Left lung (tissue), 10 donors: ENCODE measurements around the gene ZIC4. TPM values are rescaled to one million over a fixed set of nuclear protein-coding genes. Genes with fewer than 3 reads are reported as not detected.

Experiments used
- ATAC-seq: fragments of 200-7000 bp; cut with Tn5 transposase; one replicate; pipeline ENCODE4 v1.9.1; 2020; ENCODE audit warnings: moderate library complexity
- DNase-seq, 4 donors: peaks; one replicate each; pipeline ENCODE4 v3.0.0-alpha.2; 2013 to 2020
- H3K27ac ChIP-seq, 2 donors: fragments of 200-600 bp; sonication (generic) in 1 of 2; one replicate each; pipeline versions ENCODE4 v1.5.0 to v1.8.0; 2020 to 2021
- H3K27me3 ChIP-seq, 2 donors: fragments of 200-600 bp; sonication (generic) in 1 of 2; one replicate each; pipeline versions ENCODE4 v1.5.0 to v1.8.0; 2020 to 2021
- H3K36me3 ChIP-seq, 2 donors: fragments of 200-600 bp; sonication (generic) in 1 of 2; one replicate each; pipeline versions ENCODE4 v1.5.0 to v1.8.0; 2020 to 2021
- H3K4me1 ChIP-seq, 2 donors: fragments of 200-600 bp; one replicate each; pipeline ENCODE4 v1.8.0; 2021
- H3K4me3 ChIP-seq, 2 donors: fragments of 200-600 bp; sonication (generic) in 1 of 2; one replicate each; pipeline versions ENCODE4 v1.5.0 to v1.8.0; 2020 to 2021; ENCODE audit warnings: mild to moderate bottlenecking in 1 of 2
- H3K9me3 ChIP-seq, 2 donors: fragments of 200-600 bp; sonication (generic) in 1 of 2; one replicate each; pipeline versions ENCODE4 v1.5.0 to v1.8.0; 2020 to 2021
- CTCF ChIP-seq, 2 donors: fragments of 200-600 bp; sonication (generic) in 1 of 2; IDR thresholded peaks; one replicate each; pipeline versions ENCODE4 v1.5.0 to v1.8.0; 2021; ENCODE audit warnings: antibody characterized with exemption in 2 of 2
- intact Hi-C, 2 donors: fragments of 100-400 bp; cut with DNase I; formaldehyde crosslinking; loops; one replicate each; pipeline versions ENCODE4 v1.11.2 to v1.14.2; 2022
- polyA plus RNA-seq, 6 donors: library from polyadenylated mRNA; unstranded; fragments of 120-200 nt; gene quantifications; one replicate each; pipeline ENCODE4 v1.2.1, GENCODE V29; 2013; ENCODE audit not compliant: insufficient read length in 6 of 6
- total RNA-seq, 2 donors: library from RNA; stranded (reverse); fragmentation: NEBNext Ultra II Directional; extraction: Animal tissue kit (Norgen Biotek cat#: 25700); gene quantifications; one replicate each; pipeline ENCODE4 v1.2.1, GENCODE V29; 2021
- donor health status: DM: no; HTN: yes; CAD: no.
- donor health status: DM: no; HTN: no; CAD: no.

Gene ZIC4
- total and polyA plus RNA-seq, 8 donors = not detected

- no peak for ATAC-seq
- no peak for DNase-seq
- no peak for TF ChIP-seq CTCF (IDR thresholded peaks at IDR 0.05)
- Histone ChIP-seq H3K36me3 (no peaks in the 10 kb centered on the region), H3K9me3 (no peaks in the 10 kb centered on the region), H3K4me3 (no peak overlapping the region), H3K4me1 (peaks cover 0 to 3% of the 10 kb centered on the region in 2 donors), H3K27ac (no peak overlapping the region), H3K27me3 (peaks cover 91 to 100% of the 10 kb centered on the region in 2 donors)
- intact Hi-C loops = no loop called here
These were observed 4.9 kb downstream of the ZIC4 start for GRCh38 chr3:147401421-147401820.

- H3K27me3 ChIP-seq = peaks cover 91 to 100% of the 10 kb centered on the region in 2 donors
- no peak overlapping the region for H3K4me3 ChIP-seq
- intact Hi-C loops = no loop called here
- DNase-seq (no peak), ATAC-seq (no peak)
- H3K4me1 ChIP-seq = peaks cover 0 to 3% of the 10 kb centered on the region in 2 donors
- TF ChIP-seq CTCF (IDR thresholded peaks at IDR 0.05) = no peak
- H3K36me3 ChIP-seq = no peaks in the 10 kb centered on the region
- H3K9me3 ChIP-seq = no peaks in the 10 kb centered on the region
- no peak overlapping the region for H3K27ac ChIP-seq
These were observed 5.3 kb downstream of the ZIC4 start for GRCh38 chr3:147400999-147401398.

GRCh38 chr3:147400111-147400510 lies 6.2 kb downstream of the ZIC4 start:
- no peak for TF ChIP-seq CTCF (IDR thresholded peaks at IDR 0.05)
- H3K4me1 ChIP-seq = peaks cover 0 to 3% of the 10 kb centered on the region in 2 donors
- intact Hi-C loops = no loop called here
- no peaks in the 10 kb centered on the region for H3K9me3 ChIP-seq
- no peaks in the 10 kb centered on the region for H3K36me3 ChIP-seq
- no peak overlapping the region for H3K27ac ChIP-seq
- no peak overlapping the region for H3K4me3 ChIP-seq
- ATAC-seq = no peak
- no peak for DNase-seq
- H3K27me3 ChIP-seq = peaks cover 91 to 100% of the 10 kb centered on the region in 2 donors

- H3K4me1 ChIP-seq = peaks cover 0 to 3% of the 10 kb centered on the region in 2 donors
- DNase-seq (no peak), ATAC-seq (no peak)
- peaks cover 91 to 100% of the 10 kb centered on the region in 2 donors for H3K27me3 ChIP-seq
- H3K36me3 ChIP-seq = no peaks in the 10 kb centered on the region
- no peak overlapping the region for H3K27ac ChIP-seq
- no peak for TF ChIP-seq CTCF (IDR thresholded peaks at IDR 0.05)
- no peaks in the 10 kb centered on the region for H3K9me3 ChIP-seq
- intact Hi-C loops = no loop called here
- H3K4me3 ChIP-seq = no peak overlapping the region
These were observed 7.4 kb downstream of the ZIC4 start for GRCh38 chr3:147398813-147399534.

- no peak for TF ChIP-seq CTCF (IDR thresholded peaks at IDR 0.05)
- Histone ChIP-seq H3K9me3 (no peaks in the 10 kb centered on the region), H3K27me3 (peaks cover 93 to 100% of the 10 kb centered on the region in 2 donors), H3K4me1 (peaks cover 3 to 4% of the 10 kb centered on the region in 2 donors), H3K36me3 (no peaks in the 10 kb centered on the region), H3K4me3 (no peak overlapping the region), H3K27ac (no peak overlapping the region)
- DNase-seq (no peak), ATAC-seq (no peak)
- intact Hi-C loops = no loop called here
These were observed 8.2 kb downstream of the ZIC4 start for GRCh38 chr3:147397875-147398812.
